GM12801 (cell line): ENCODE results near the gene SCAMP2.

Experiments used
- CTCF ChIP-seq: IDR thresholded peaks from one replicate; pipeline ENCODE4 v1.5.1; 2011; ENCODE audit warnings: control low read depth; ENCODE audit not compliant: insufficient read length; ENCODE audit errors: extremely low read depth

The SCAMP2 gene

GRCh38 chr15:74870436-74871215 is 2.5 kb downstream of the SCAMP2 start:
- no peak for TF ChIP-seq CTCF

- TF ChIP-seq CTCF = no peak
These were observed 3.3 kb downstream of the SCAMP2 start for GRCh38 chr15:74869726-74870407.

- no peak for TF ChIP-seq CTCF
These were observed 3.8 kb downstream of the SCAMP2 start for GRCh38 chr15:74869372-74869725.

GRCh38 chr15:74868059-74868458 is 5.1 kb downstream of the SCAMP2 start:
- TF ChIP-seq CTCF = no peak

GRCh38 chr15:74867466-74868038 is 5.6 kb downstream of the SCAMP2 start:
- no peak for TF ChIP-seq CTCF

GRCh38 chr15:74866090-74866489 is 7.1 kb downstream of the SCAMP2 start:
- no peak for TF ChIP-seq CTCF

GRCh38 chr15:74865316-74865715 is 7.8 kb downstream of the SCAMP2 start:
- TF ChIP-seq CTCF = no peak
